ENCODE measurements around the gene C16orf96. TPM values are rescaled to one million over a fixed set of nuclear protein-coding genes. Genes with fewer than 3 reads are reported as not detected.

The C16orf96 gene
- total and polyA plus RNA-seq, 2 of the 8 experiments (the other 6 are each of a cell fraction or from before 2014, with no cell fraction given): 1.0 to 1.3 TPM

- CTCF ChIA-PET (ENCODE audit: partially characterized antibody): interaction anchor here (0.7 to 8.9 kb wide), 10 partner anchors 9 to 63 kb away, joined by 3 to 143 read pairs (median 16); partner anchors contain the start of gene C16orf96
- Histone ChIP-seq H3K23me2 (ENCODE audit: low read depth, low read length) (no peaks in the 10 kb centered on the region), H2AK5ac (ENCODE audit: low read depth, low read length) (peak overlapping the region; percentile 30), H3K56ac (replicated peaks; ENCODE audit: insufficient read length, low read depth, low read length) (no peak overlapping the region), H3K4me2 (ENCODE audit: insufficient read depth in 1 of 2, low read depth in 2 of 2, low read length in 2 of 2) (no peak overlapping the region), H3K79me1 (ENCODE audit: low read depth, low read length) (no peaks in the 10 kb centered on the region), H2BK120ac (replicated peaks; ENCODE audit: low read depth, low read length) (no peak overlapping the region), H2BK5ac (ENCODE audit: low read depth, low read length) (no peak overlapping the region; the same call in 1 of the 2 replicates), H4K8ac (ENCODE audit: extremely low read depth, insufficient read depth, low read length) (no peak overlapping the region; the same call in 1 of the 2 replicates), H3K4me3 (ENCODE audit: extremely low read depth in 1 of 4, insufficient read depth in 2 of 4, low read depth in 3 of 4, low read length in 4 of 4) (no peak overlapping the region), H3K9ac (replicated peaks in 1 of 4; ENCODE audit: extremely low read depth in 1 of 4, low read depth in 3 of 4, low read length in 3 of 4) (no peak overlapping the region), H3K79me2 (ENCODE audit: control insufficient read depth in 1 of 2, insufficient read depth in 2 of 2, low read length in 2 of 2) (no peaks in the 10 kb centered on the region), H3K4ac (replicated peaks; ENCODE audit: insufficient read length, low read depth, low read length) (no peak overlapping the region), H2AFZ (ENCODE audit: low read length) (no peak overlapping the region), H4K5ac (ENCODE audit: insufficient read length, low read depth, low read length) (peak overlapping the region; percentile 14), H3K4me1 (replicated peaks in 1 of 4; ENCODE audit: control insufficient read depth in 3 of 4, insufficient read depth in 4 of 4, low read length in 3 of 4) (peaks cover 9 to 19% (median 11%) of the 10 kb centered on the region in 4 experiments), H2BK12ac (ENCODE audit: low read depth, low read length) (peak overlapping the region; percentile 88), H2BK20ac (ENCODE audit: low read length) (0 out of 2 replicates have a peak overlapping the region, but pooled peaks have one; percentile 34), H3K18ac (ENCODE audit: extremely low read depth, low read length) (no peak overlapping the region), H2BK15ac (ENCODE audit: low read length) (peak overlapping the region; percentile 20; the same call in 1 of the 2 replicates), H3K27ac (ENCODE audit: low read depth, low read length) (no peak overlapping the region), H3K27me3 (replicated peaks in 1 of 4; ENCODE audit: control insufficient read depth in 3 of 4, extremely low read depth in 1 of 4, insufficient read depth in 3 of 4, low read length in 3 of 4) (no peaks in the 10 kb centered on the region; a peak in 1 of 7 replicates), H3K14ac (ENCODE audit: insufficient read length) (no peak overlapping the region), H3K9me3 (ENCODE audit: insufficient read depth in 2 of 2, low read depth in 1 of 2, low read length in 1 of 2) (no peaks in the 10 kb centered on the region), H4K20me1 (replicated peaks in 1 of 2; ENCODE audit: control insufficient read depth in 1 of 2, insufficient read depth in 2 of 2, low read length in 2 of 2) (no peaks in the 10 kb centered on the region), H3K36me3 (ENCODE audit: control insufficient read depth in 2 of 4, insufficient read depth in 4 of 4, low read length in 3 of 4) (no peaks in the 10 kb centered on the region), H4K91ac (replicated peaks; ENCODE audit: insufficient read length, low read length) (peak overlapping the region; percentile 73), H3K23ac (ENCODE audit: insufficient read length) (no peak overlapping the region)
- TF ChIP-seq KDM4A (IDR thresholded peaks at IDR 0.05; ENCODE audit: low read depth, low read length, severe bottlenecking) (no peak), SAP30 (IDR thresholded peaks at IDR 0.05; ENCODE audit: insufficient read depth, insufficient replicate concordance, low read length) (no peak), SUZ12 (IDR thresholded peaks at IDR 0.05; ENCODE audit: low read length) (no peak), SIRT6 (IDR thresholded peaks at IDR 0.05; ENCODE audit: low read length) (no peak), HDAC6 (IDR thresholded peaks at IDR 0.05; ENCODE audit: low read depth, low read length) (no peak), NANOG (IDR thresholded peaks at IDR 0.05; ENCODE audit: insufficient read depth, low read depth, low read length, poor library complexity, severe bottlenecking) (no peak), POU5F1 (IDR thresholded peaks at IDR 0.05; ENCODE audit: low read depth, low read length) (no peak)
- POLR2A ChIA-PET (ENCODE audit: partially characterized antibody): interaction anchor here (0.6 to 0.9 kb wide), 2 partner anchors 27 to 42 kb away, joined by 3 read pairs; no protein-coding TSS in a partner anchor
- FAIRE-seq: no peak
- DNase-seq (ENCODE audit: low read depth in 1 of 2, low spot score in 2 of 2): no peak
- WGBS, 2 experiments (ENCODE audit: extremely low coverage in 1 of 2, insufficient coverage in 1 of 2, insufficient read length in 1 of 2, insufficient replicate concordance in 2 of 2, low coverage in 1 of 2, low lambda C conversion rate in 2 of 2, missing lambda C conversion rate in 1 of 2): 68% methylated on average over 4 of the region's 4 CpGs; no CpG with 5 or more reads in 1 of the 2 experiments
Observed at GRCh38 chr16:4572715-4573114, 16.6 kb downstream of the C16orf96 start.

All from H1 (cell line).